Mesodermal cell (in vitro differentiated cells): ENCODE results near the gene FREM1.
"Not testable (repeated sequence)": the region's sequence is repeated elsewhere in the genome, so short reads cannot be mapped to it uniquely, and the experiment has no call there.

Experiments used
- H3K27ac ChIP-seq: 2 replicates; pipeline ENCODE4 v1.7.0; 2013; ENCODE audit warnings: mild to moderate bottlenecking, low read depth, low read length, moderate library complexity; ENCODE audit not compliant: severe bottlenecking
- H3K36me3 ChIP-seq: 2 replicates; pipeline ENCODE4 v1.7.1; 2013; ENCODE audit warnings: mild to moderate bottlenecking, low read length, moderate library complexity; ENCODE audit not compliant: control insufficient read depth, insufficient read depth
- H3K4me1 ChIP-seq: one replicate; pipeline ENCODE4 v1.7.1; 2013; ENCODE audit warnings: mild to moderate bottlenecking, low read length; ENCODE audit not compliant: insufficient read depth, control insufficient read depth, poor library complexity, severe bottlenecking
- H3K4me3 ChIP-seq: 2 replicates; pipeline ENCODE4 v1.7.0; 2013; ENCODE audit warnings: low read length, control low read depth, mild to moderate bottlenecking; ENCODE audit not compliant: insufficient read depth, poor library complexity, severe bottlenecking; ENCODE audit errors: extremely low read depth
- H3K9me3 ChIP-seq: 2 replicates; pipeline ENCODE4 v1.7.1; 2013; ENCODE audit warnings: mild to moderate bottlenecking, low read length, moderate library complexity; ENCODE audit not compliant: control insufficient read depth
- WGBS, 2 experiments: methylation state at CpG; one replicate each; pipeline ENCODE4 v1.1.5; 2013; ENCODE audit warnings: missing lambda C conversion rate in 2 of 2; ENCODE audit not compliant: insufficient coverage in 2 of 2; 5-methylcytosine and 5-hydroxymethylcytosine counted together

The FREM1 gene

GRCh38 chr9:14935106-14935751, 25.0 kb upstream of the FREM1 start:
- Histone ChIP-seq H3K4me3 (no peak overlapping the region), H3K27ac (peak overlapping the region; percentile 86)
- 47 to 80% methylated on average over 3 of the region's 4 CpGs for WGBS, 2 experiments

GRCh38 chr9:14932641-14933040, 22.4 kb upstream of the FREM1 start:
- no peak overlapping the region for H3K4me3 ChIP-seq
- no peaks in the 10 kb centered on the region for H3K9me3 ChIP-seq
- no peaks in the 10 kb centered on the region for H3K4me1 ChIP-seq
- 93% methylated on average over 2 of the region's 2 CpGs; no CpG with 5 or more reads in 1 of the 2 experiments for WGBS, 2 experiments
- no peaks in the 10 kb centered on the region for H3K36me3 ChIP-seq
- no peak overlapping the region for H3K27ac ChIP-seq

More at GRCh38 chr9:14935106-14935751, 25.0 kb upstream of the FREM1 start:
- Histone ChIP-seq H3K4me1 (no peaks in the 10 kb centered on the region), H3K36me3 (no peaks in the 10 kb centered on the region), H3K9me3 (no peaks in the 10 kb centered on the region)

DNA sequence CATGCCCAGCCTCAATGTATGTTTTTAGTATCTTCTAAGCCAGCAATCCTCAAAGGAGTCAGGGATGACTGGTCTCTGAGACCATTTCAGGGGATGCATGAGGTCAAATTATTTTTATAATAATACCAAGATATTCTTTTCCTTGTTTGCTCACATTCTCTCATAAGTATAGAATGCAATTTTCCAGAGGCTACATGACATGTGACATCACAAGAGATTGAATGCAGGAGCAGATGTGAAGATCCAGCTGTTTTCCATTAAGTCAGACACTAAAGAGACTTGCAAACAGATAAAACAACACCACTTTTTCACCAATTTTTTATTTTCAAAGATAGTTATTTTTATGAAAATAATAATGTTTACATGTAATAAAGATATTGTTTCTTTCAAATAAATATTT, 22.0 kb upstream of the FREM1 start:
- H3K4me1 ChIP-seq: no peaks in the 10 kb centered on the region
- H3K4me3 ChIP-seq: no peak overlapping the region
- H3K27ac ChIP-seq: no peak overlapping the region
- H3K9me3 ChIP-seq: no peaks in the 10 kb centered on the region
- H3K36me3 ChIP-seq: no peaks in the 10 kb centered on the region

DNA sequence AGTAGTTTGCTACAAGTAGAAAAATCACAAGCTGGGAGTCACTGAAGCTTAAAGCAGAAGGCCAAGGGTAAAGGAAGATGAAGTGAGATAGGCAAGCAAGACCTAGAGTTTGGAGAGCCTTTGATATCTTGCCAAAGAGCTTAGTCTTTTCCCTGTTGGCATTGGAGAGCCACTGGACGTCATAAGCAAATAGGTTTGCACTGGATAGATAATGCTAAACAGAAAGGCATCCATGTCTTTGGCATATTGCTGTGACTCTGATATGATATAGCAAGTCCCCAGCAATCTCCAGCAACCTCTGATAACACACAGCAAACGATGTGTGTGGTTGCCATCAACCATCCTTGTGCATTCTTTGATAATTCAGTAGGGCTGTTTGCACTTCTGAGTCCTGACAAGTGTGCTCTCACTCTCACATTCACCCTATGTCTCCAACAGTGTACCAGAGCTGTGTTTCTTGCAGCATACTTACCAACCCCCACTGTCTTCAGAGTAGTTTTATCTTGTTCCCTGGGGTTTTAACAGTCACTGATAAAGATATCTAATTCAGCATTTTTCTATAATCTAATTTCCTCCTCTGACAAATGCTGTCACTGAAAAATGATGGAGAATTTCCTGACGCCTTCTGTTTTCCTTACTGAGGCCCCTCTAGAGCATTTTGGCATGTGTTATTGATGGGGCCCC, 16.9 kb upstream of the FREM1 start:
- 58 to 67% methylated on average over 1 to 2 of the region's 3 CpGs for WGBS, 2 experiments

DNA sequence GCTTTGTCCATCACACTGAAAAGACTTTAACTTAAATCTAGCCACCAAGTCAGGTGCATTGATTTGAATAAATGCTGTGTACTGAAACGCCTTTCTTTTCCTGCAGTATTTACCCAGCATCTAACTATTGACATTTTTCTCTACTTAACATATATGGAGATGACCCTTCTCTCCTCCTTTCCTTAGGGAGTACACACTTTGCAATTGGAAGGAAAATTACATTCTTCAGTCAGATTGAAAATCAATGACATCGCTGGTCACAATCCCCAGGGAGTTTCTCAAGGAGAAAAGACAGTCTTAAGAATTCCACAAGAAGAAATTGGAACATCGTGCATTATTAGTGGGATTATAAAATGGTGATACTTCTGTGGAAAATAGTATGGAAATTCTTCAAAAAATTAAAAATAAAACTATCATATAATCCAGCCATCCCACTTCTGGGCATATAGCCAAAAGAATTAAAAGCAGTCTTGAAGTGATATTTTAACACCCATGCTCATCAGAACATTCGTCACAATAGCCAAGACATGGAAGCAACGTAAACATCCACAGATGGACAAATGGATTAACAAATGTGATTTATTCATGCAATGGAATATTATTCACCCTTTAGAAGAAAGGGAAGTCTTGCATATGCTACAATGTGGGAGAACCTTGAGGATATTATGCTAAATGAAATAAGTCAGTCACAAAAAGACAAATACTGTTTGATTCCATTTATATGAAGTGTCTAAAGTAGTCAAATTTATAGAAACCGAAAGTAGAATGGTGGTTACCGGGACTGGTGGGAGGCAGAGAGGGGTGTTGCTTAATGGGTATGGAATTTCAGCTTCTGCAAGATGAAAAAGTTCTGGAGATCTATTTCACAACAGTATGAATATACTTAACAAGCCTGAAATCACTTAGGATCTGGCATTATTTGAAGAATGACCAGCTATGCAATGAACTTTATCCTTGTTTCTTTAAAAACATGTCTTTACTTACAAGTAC, 14.3 kb upstream of the FREM1 start:
- 100% methylated on average over 2 of the region's 7 CpGs; no CpG with 5 or more reads in 1 of the 2 experiments for WGBS, 2 experiments
- no peaks in the 10 kb centered on the region for H3K36me3 ChIP-seq
- no peaks in the 10 kb centered on the region for H3K9me3 ChIP-seq
- H3K27ac ChIP-seq: no peak overlapping the region
- no peak overlapping the region for H3K4me3 ChIP-seq
- no peaks in the 10 kb centered on the region for H3K4me1 ChIP-seq

More for the DNA sequence above, 16.9 kb upstream of the FREM1 start:
- no peaks in the 10 kb centered on the region for H3K36me3 ChIP-seq
- no peaks in the 10 kb centered on the region for H3K9me3 ChIP-seq
- H3K4me3 ChIP-seq: no peak overlapping the region
- H3K4me1 ChIP-seq: no peaks in the 10 kb centered on the region
- H3K27ac ChIP-seq: no peak overlapping the region

- no peak overlapping the region for H3K4me3 ChIP-seq
- WGBS, 2 experiments: 100% methylated on average over 1 of the region's 2 CpGs
- H3K4me1 ChIP-seq: no peaks in the 10 kb centered on the region
- H3K27ac ChIP-seq: no peak overlapping the region
- H3K9me3 ChIP-seq: no peaks in the 10 kb centered on the region
- no peaks in the 10 kb centered on the region for H3K36me3 ChIP-seq
Measured at GRCh38 chr9:14923701-14924100, 13.5 kb upstream of the FREM1 start.

DNA sequence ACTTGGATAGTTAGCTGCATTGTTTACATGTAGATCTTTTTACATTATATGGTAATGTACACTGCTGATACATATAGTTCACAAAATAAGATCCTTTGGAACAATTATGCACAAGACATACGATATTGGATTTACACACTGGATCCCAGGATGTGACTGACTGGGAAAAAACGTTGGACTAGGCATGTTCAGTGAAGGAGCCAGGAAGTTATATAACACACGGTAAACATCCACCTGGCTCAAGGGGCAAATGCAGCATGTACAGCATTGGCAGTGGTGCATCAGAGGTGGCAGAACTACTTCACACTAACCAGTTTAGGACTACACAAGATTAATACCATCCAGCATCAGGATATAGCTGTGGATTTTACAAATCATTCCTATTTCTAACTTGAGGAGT, 10.6 kb upstream of the FREM1 start:
- H3K9me3 ChIP-seq, H3K4me1 ChIP-seq, H3K36me3 ChIP-seq, H3K27ac ChIP-seq, H3K4me3 ChIP-seq: not testable (repeated sequence)
- 80 to 93% methylated on average over 1 to 2 of the region's 3 CpGs for WGBS, 2 experiments

- H3K4me3 ChIP-seq: no peak overlapping the region
Measured at GRCh38 chr9:14913366-14913765, 3.1 kb upstream of the FREM1 start.

DNA sequence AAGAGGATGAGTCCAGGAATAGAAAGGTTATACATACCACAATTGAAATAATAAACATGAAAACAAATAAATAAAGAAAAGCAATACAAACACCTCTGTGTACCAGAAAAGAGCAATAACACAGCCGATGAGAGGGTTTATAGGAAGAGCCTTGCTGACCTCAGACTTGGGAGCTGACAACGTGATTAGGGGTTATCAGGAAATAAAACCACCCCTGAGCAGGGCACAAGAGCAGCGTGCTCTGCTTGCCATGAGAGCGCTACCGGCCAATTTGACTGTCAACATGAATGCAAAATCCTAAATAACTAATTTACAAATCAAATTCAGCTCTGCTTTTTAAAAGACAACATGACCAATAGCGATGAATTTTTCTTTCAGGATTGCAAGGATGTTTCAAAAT, 2.6 kb upstream of the FREM1 start:
- no peaks in the 10 kb centered on the region for H3K9me3 ChIP-seq
- H3K4me1 ChIP-seq: no peaks in the 10 kb centered on the region
- H3K27ac ChIP-seq: no peak overlapping the region
- H3K36me3 ChIP-seq: no peaks in the 10 kb centered on the region
- 77 to 86% methylated on average over 4 to 5 of the region's 6 CpGs for WGBS, 2 experiments
- no peak overlapping the region for H3K4me3 ChIP-seq

More at GRCh38 chr9:14913366-14913765, 3.1 kb upstream of the FREM1 start:
- no CpG with 5 or more reads among the region's 1 CpG for WGBS, 2 experiments
- Histone ChIP-seq H3K27ac (no peak overlapping the region), H3K4me1 (no peaks in the 10 kb centered on the region), H3K9me3 (no peaks in the 10 kb centered on the region), H3K36me3 (no peaks in the 10 kb centered on the region)

- no peaks in the 10 kb centered on the region for H3K4me1 ChIP-seq
- no peak overlapping the region for H3K4me3 ChIP-seq
- H3K27ac ChIP-seq: no peak overlapping the region
- 100% methylated on average over 1 of the region's 2 CpGs for WGBS, 2 experiments
- H3K36me3 ChIP-seq: no peaks in the 10 kb centered on the region
- H3K9me3 ChIP-seq: no peaks in the 10 kb centered on the region
Measured at GRCh38 chr9:14911046-14911445, 818 bp upstream of the FREM1 start.
